ENCODE data around the gene EVC. TPM values are rescaled to one million over a fixed set of nuclear protein-coding genes. Genes with fewer than 3 reads are reported as not detected.

EVC gene
- total and polyA plus RNA-seq, 2 experiments from 2014 or later = 2.5 to 45.3 TPM

GRCh38 chr4:5717449-5718158 is 6.6 kb downstream of the EVC start:
- Histone ChIP-seq H3K27ac (no peak overlapping the region), H3K4me3 (no peak overlapping the region), H3K27me3 (no peaks in the 10 kb centered on the region), H3K36me3 (no peaks in the 10 kb centered on the region), H3K4me1 (ENCODE audit: low read depth) (no peaks in the 10 kb centered on the region), H3K9me3 (ENCODE audit: low read depth) (no peaks in the 10 kb centered on the region)
- DNase-seq (ENCODE audit: low read depth in 1 of 2, low spot score in 1 of 2) = no peak
- TF ChIP-seq CTCF (IDR thresholded peaks at IDR 0.05; ENCODE audit: low read depth, low read length) = no peak

- no peaks in the 10 kb centered on the region for H3K36me3 ChIP-seq
- DNase-seq (ENCODE audit: low read depth in 1 of 2, low spot score in 1 of 2) = no peak
- no peak for TF ChIP-seq CTCF (IDR thresholded peaks at IDR 0.05; ENCODE audit: low read depth, low read length)
Measured at GRCh38 chr4:5718411-5718810, 7.4 kb downstream of the EVC start.

GRCh38 chr4:5719350-5720055 is 8.5 kb downstream of the EVC start:
- Histone ChIP-seq H3K4me3 (no peak overlapping the region), H3K9me3 (ENCODE audit: low read depth) (no peaks in the 10 kb centered on the region), H3K36me3 (no peaks in the 10 kb centered on the region), H3K27ac (no peak overlapping the region), H3K27me3 (no peaks in the 10 kb centered on the region), H3K4me1 (ENCODE audit: low read depth) (no peaks in the 10 kb centered on the region)
- no peak for DNase-seq (ENCODE audit: low read depth in 1 of 2, low spot score in 1 of 2)
- no peak for TF ChIP-seq CTCF (IDR thresholded peaks at IDR 0.05; ENCODE audit: low read depth, low read length)

More at GRCh38 chr4:5718411-5718810, 7.4 kb downstream of the EVC start:
- no peaks in the 10 kb centered on the region for H3K9me3 ChIP-seq (ENCODE audit: low read depth)
- H3K4me3 ChIP-seq = no peak overlapping the region
- H3K27me3 ChIP-seq = no peaks in the 10 kb centered on the region
- no peak overlapping the region for H3K27ac ChIP-seq
- no peaks in the 10 kb centered on the region for H3K4me1 ChIP-seq (ENCODE audit: low read depth)

- no peaks in the 10 kb centered on the region for H3K36me3 ChIP-seq
- H3K4me1 ChIP-seq (ENCODE audit: low read depth) = no peaks in the 10 kb centered on the region
- H3K4me3 ChIP-seq = no peak overlapping the region
- no peak for TF ChIP-seq CTCF (IDR thresholded peaks at IDR 0.05; ENCODE audit: low read depth, low read length)
- no peaks in the 10 kb centered on the region for H3K9me3 ChIP-seq (ENCODE audit: low read depth)
- no peak overlapping the region for H3K27ac ChIP-seq
- DNase-seq (ENCODE audit: low read depth in 1 of 2, low spot score in 1 of 2) = no peak
- H3K27me3 ChIP-seq = no peaks in the 10 kb centered on the region
Measured at GRCh38 chr4:5720157-5720850, 9.3 kb downstream of the EVC start.

- TF ChIP-seq CTCF (IDR thresholded peaks at IDR 0.05; ENCODE audit: low read depth, low read length) = no peak
- H3K9me3 ChIP-seq (ENCODE audit: low read depth) = no peaks in the 10 kb centered on the region
- no peak overlapping the region for H3K27ac ChIP-seq
- no peaks in the 10 kb centered on the region for H3K4me1 ChIP-seq (ENCODE audit: low read depth)
- no peaks in the 10 kb centered on the region for H3K36me3 ChIP-seq
- no peak overlapping the region for H3K4me3 ChIP-seq
- DNase-seq (ENCODE audit: low read depth in 1 of 2, low spot score in 1 of 2) = no peak
- H3K27me3 ChIP-seq = no peaks in the 10 kb centered on the region
Measured at GRCh38 chr4:5720980-5721379, 10.0 kb downstream of the EVC start.

Data from cardiac muscle cell (in vitro differentiated cells and primary cell).